T-helper 2 cell treated with Interferon-gamma antibody and Interleukin-4, amounts not matched to agents 100 ng/mL and 5 ng/mL, for 36 hours (primary cell): ENCODE results near the gene CYB561D1. TPM values are rescaled to one million over a fixed set of nuclear protein-coding genes. Genes with fewer than 3 reads are reported as not detected.

Source experiments
- intact Hi-C: fragments of 100-400 bp; cut with micrococcal nuclease; formaldehyde crosslinking; loops from one replicate; pipeline ENCODE4 v1.15.1; 2023
- total RNA-seq: library from RNA; stranded (reverse); gene quantifications from 2 replicates; pipeline ENCODE4 v1.2.3, GENCODE V29; 2022

Gene CYB561D1
- total RNA-seq, 1 donor from 2014 or later, result 16.6 TPM

- intact Hi-C loops, result no loop called here
Observed at GRCh38 chr1:109527846-109528695, 34.2 kb downstream of the CYB561D1 start.

- intact Hi-C loops, result no loop called here
Observed at GRCh38 chr1:109528712-109529111, 34.8 kb downstream of the CYB561D1 start.

GRCh38 chr1:109529881-109530456 lies 36.1 kb downstream of the CYB561D1 start:
- intact Hi-C loops, result no loop called here

- intact Hi-C loops, result no loop called here
Observed at GRCh38 chr1:109530457-109531087, 36.7 kb downstream of the CYB561D1 start.

GRCh38 chr1:109531380-109531779 lies 37.5 kb downstream of the CYB561D1 start:
- intact Hi-C loops, result no loop called here

- intact Hi-C loops, result loop anchor here (1.0 to 2.0 kb wide), 7 partner anchors 34 to 269 kb away; partner anchors contain the start of genes CYB561D1 and PSMA5
Observed at GRCh38 chr1:109531826-109532364, 38.0 kb downstream of the CYB561D1 start.

- intact Hi-C loops, result loop anchor here (1.0 to 2.0 kb wide), 7 partner anchors 34 to 269 kb away; partner anchors contain the start of genes CYB561D1 and PSMA5
Observed at GRCh38 chr1:109532365-109533136, 38.7 kb downstream of the CYB561D1 start.

GRCh38 chr1:109534307-109534858 lies 40.5 kb downstream of the CYB561D1 start:
- intact Hi-C loops, result no loop called here

GRCh38 chr1:109535481-109535880 lies 41.6 kb downstream of the CYB561D1 start:
- intact Hi-C loops, result no loop called here

- intact Hi-C loops, result no loop called here
Observed at GRCh38 chr1:109535971-109536491, 42.1 kb downstream of the CYB561D1 start.

GRCh38 chr1:109537450-109538178 lies 43.7 kb downstream of the CYB561D1 start:
- intact Hi-C loops, result no loop called here

GRCh38 chr1:109538827-109539555 lies 45.1 kb downstream of the CYB561D1 start:
- intact Hi-C loops, result no loop called here

- intact Hi-C loops, result no loop called here
Observed at GRCh38 chr1:109539676-109540075, 45.8 kb downstream of the CYB561D1 start, which contains the start of gene GPR61. Gene GPR61, plus strand, starts transcription at chr1:109539872. Its CDS starts 3,151 bp downstream, at chr1:109543023.

GRCh38 chr1:109541102-109541501 lies 47.2 kb downstream of the CYB561D1 start:
- intact Hi-C loops, result no loop called here

- intact Hi-C loops, result no loop called here
Observed at GRCh38 chr1:109542657-109543056, 48.8 kb downstream of the CYB561D1 start.

GRCh38 chr1:109543283-109543987 lies 49.5 kb downstream of the CYB561D1 start:
- intact Hi-C loops, result no loop called here

GRCh38 chr1:109543988-109544735 lies 50.3 kb downstream of the CYB561D1 start:
- intact Hi-C loops, result no loop called here
